Activated CD8-positive, alpha-beta T cell treated with anti-CD3 and anti-CD28 coated beads, Interleukin-2, amount 10 ng/mL, durations not matched to agents 7 days and 5 days (primary cell): ENCODE results near the gene KLHL40. TPM values are rescaled to one million over a fixed set of nuclear protein-coding genes. Genes with fewer than 3 reads are reported as not detected.

ENCODE experiments used
- ATAC-seq: fragments of 150-1000 bp; cut with Tn5 transposase; one replicate; pipeline ENCODE4 v1.10.0; 2021; ENCODE audit warnings: moderate library complexity
- CTCF ChIA-PET: fragments of 350-600 bp; sonication (Branson Sonifier 250); formaldehyde crosslinking; loops from one replicate; lab custom pipeline; 2021; ENCODE audit warnings: antibody characterized with exemption; lab: Charles Lee
- POLR2A ChIA-PET: fragments of 350-600 bp; sonication (Branson Sonifier 250); formaldehyde crosslinking; loops from one replicate; lab custom pipeline; 2021; ENCODE audit warnings: antibody characterized with exemption; lab: Charles Lee
- DNase-seq: peaks from one replicate; pipeline ENCODE4 v3.0.0-alpha.2; 2020
- H3K27ac Mint-ChIP-seq: one replicate; pipeline ENCODE4 v1.8.0; 2021; ENCODE audit warnings: mild to moderate bottlenecking, mixed read lengths
- H3K27me3 Mint-ChIP-seq: one replicate; pipeline ENCODE4 v1.8.0; 2021; ENCODE audit warnings: low read depth, mixed read lengths
- H3K36me3 Mint-ChIP-seq: one replicate; pipeline ENCODE4 v1.8.0; 2021; ENCODE audit warnings: low read depth, mixed read lengths
- H3K4me1 Mint-ChIP-seq: one replicate; pipeline ENCODE4 v1.8.0; 2021; ENCODE audit warnings: low read depth, mixed read lengths
- H3K4me3 Mint-ChIP-seq: one replicate; pipeline ENCODE4 v1.8.0; 2021; ENCODE audit warnings: mild to moderate bottlenecking, mixed read lengths
- H3K9me3 Mint-ChIP-seq: one replicate; pipeline ENCODE4 v1.8.0; 2022; ENCODE audit warnings: mixed read lengths; ENCODE audit not compliant: insufficient read depth
- total RNA-seq, 2 experiments: library from RNA; stranded (reverse); gene quantifications; one replicate each; pipeline ENCODE4 v1.2.3, GENCODE V29; 2021

KLHL40 gene
- total RNA-seq, 2 experiments from 2014 or later = not detected

DNA sequence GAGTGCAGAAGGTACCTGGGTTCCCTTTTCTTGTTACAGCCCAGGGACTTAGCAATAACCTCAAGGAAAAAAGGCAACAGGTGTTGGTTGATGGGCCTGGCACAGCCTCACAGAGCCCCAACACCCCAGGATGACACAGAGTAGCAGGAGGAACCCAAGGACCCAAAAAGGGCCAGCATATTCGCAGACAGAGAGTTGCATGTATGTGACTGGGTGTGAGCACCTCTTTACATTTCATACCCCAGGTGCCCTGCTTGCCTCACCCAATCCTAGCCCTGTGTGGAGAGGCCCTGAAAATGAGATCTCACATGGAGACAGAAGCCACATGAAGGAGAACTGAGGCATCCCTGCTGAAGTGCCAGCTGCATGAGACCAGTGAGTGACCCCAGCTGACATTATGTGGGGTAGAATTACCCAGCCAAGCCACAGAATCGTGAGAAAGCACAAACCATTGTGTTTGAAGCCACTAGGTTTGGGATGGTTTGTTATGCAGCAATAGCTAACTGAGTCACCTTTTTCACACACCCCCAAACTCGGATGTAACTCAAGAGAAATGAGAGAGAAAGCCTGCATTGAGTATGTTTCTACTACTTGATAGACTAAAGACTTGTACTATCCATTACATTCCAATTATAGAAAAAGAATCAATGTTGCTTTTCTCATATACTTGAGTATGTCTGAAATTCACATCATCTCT, 43.5 kb downstream of the KLHL40 start:
- CTCF ChIA-PET = no interaction called here

DNA sequence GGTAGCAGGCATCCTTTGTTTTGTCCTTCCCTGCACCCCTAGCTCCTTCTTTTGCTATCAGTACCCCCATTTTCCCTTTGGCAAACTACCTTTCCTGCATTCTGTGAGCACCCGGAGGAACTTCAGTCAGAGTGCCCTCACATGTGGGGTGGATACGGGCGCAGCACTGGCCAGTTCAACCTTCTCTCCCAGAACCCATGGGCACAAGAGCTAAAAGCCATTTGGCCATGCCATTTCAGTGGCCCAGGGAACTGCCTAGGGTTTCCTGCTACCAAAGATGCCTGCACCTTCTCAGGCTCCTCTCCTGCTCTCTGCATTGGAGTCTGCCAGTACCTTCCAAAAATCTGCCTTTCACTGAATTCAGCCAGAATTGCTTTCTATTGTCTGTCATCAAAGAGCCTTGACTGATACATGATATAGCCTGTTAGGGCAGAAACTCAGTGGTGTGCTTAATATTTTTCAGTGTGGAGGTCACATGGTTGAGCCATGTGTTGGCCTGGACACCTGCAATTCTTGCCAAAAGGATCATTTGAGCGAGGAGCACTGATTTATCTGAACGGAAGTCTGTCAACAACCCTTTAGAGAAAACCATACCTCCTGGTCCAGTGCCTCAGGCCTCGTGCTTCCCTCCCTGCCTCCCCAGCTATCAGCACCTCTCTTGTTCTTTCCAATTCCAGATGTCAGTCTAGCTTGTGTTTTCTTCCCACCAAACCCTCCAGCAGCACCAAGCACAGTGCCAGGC, 44.2 kb downstream of the KLHL40 start:
- Mint-ChIP-seq H3K27me3 (peaks cover 7% of the 10 kb centered on the region), H3K4me1 (no peaks in the 10 kb centered on the region), H3K36me3 (no peaks in the 10 kb centered on the region), H3K27ac (no peak overlapping the region), H3K9me3 (no peaks in the 10 kb centered on the region), H3K4me3 (no peak overlapping the region)
- no peak for DNase-seq
- ChIA-PET POLR2A (no interaction called here), CTCF (no interaction called here)
- ATAC-seq = no peak

More for the DNA sequence above, 43.5 kb downstream of the KLHL40 start:
- H3K27ac Mint-ChIP-seq = no peak overlapping the region
- ATAC-seq (no peak), DNase-seq (no peak)
- H3K27me3 Mint-ChIP-seq = peaks cover 11% of the 10 kb centered on the region
- H3K4me3 Mint-ChIP-seq = no peak overlapping the region
- H3K36me3 Mint-ChIP-seq = no peaks in the 10 kb centered on the region
- no peaks in the 10 kb centered on the region for H3K9me3 Mint-ChIP-seq
- POLR2A ChIA-PET = no interaction called here
- no peaks in the 10 kb centered on the region for H3K4me1 Mint-ChIP-seq

DNA sequence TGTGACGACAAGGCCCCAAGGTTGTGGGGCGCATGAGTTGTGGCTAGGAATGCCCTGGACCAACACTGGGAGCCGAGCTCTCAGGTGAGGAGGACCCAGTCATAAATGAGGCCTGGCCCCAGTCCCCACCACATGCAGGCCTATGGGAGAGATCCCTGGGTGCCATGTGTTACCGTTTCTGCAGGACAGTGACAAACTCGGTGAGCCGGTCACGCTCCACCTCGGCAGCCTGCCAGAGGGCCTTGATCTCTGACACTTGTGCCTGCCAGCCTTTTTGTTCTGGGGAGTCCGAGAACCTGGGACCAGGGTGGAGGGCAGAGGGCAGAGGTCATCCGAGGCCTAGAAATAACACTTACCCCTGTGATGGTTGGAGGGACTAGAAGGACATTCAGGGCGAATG, 45.0 kb downstream of the KLHL40 start:
- peaks cover 7% of the 10 kb centered on the region for H3K27me3 Mint-ChIP-seq
- H3K27ac Mint-ChIP-seq = no peak overlapping the region
- DNase-seq (no peak), ATAC-seq (no peak)
- H3K4me3 Mint-ChIP-seq = no peak overlapping the region
- ChIA-PET POLR2A (no interaction called here), CTCF (no interaction called here)
- no peaks in the 10 kb centered on the region for H3K4me1 Mint-ChIP-seq
- no peaks in the 10 kb centered on the region for H3K9me3 Mint-ChIP-seq
- H3K36me3 Mint-ChIP-seq = no peaks in the 10 kb centered on the region

DNA sequence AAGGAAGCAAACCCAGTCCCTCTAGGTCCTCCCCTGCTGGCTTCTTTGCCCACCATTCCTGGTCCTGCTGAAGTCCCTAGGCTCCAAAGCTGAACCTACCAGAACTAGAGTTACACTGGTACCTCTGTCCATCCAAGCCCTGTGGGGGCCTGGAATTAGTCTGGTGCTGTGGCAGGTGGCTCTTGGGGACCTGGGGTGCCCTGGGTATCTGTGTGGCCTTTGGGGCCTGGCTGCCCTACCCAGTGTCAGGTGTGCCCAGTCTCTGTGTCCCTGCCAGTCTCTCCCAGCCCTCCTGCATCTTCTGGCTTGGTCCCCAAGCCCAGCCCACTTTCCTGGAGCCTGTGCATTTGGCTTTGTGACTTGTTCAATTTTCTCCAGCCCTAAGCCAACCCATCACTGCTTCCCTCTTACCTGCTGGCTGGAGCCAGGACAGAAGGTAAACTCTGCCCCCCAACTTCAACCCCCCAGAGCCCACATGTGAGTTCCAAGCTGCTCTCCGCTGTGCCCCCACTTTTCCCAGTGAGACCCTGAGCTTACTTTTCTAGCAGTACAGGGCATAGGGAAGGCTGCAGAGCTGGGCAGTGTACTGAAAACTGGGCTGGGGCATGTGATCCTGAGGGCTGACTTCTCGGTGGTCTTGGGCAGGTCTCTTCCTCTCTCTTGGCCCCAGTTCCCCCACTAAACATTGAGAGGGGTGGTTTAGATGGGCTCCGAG, 45.5 kb downstream of the KLHL40 start:
- H3K36me3 Mint-ChIP-seq = no peaks in the 10 kb centered on the region
- ChIA-PET POLR2A (no interaction called here), CTCF (no interaction called here)
- DNase-seq (no peak), ATAC-seq (no peak)
- H3K27me3 Mint-ChIP-seq = peaks cover 7% of the 10 kb centered on the region
- no peak overlapping the region for H3K4me3 Mint-ChIP-seq
- no peaks in the 10 kb centered on the region for H3K4me1 Mint-ChIP-seq
- no peak overlapping the region for H3K27ac Mint-ChIP-seq
- no peaks in the 10 kb centered on the region for H3K9me3 Mint-ChIP-seq

DNA sequence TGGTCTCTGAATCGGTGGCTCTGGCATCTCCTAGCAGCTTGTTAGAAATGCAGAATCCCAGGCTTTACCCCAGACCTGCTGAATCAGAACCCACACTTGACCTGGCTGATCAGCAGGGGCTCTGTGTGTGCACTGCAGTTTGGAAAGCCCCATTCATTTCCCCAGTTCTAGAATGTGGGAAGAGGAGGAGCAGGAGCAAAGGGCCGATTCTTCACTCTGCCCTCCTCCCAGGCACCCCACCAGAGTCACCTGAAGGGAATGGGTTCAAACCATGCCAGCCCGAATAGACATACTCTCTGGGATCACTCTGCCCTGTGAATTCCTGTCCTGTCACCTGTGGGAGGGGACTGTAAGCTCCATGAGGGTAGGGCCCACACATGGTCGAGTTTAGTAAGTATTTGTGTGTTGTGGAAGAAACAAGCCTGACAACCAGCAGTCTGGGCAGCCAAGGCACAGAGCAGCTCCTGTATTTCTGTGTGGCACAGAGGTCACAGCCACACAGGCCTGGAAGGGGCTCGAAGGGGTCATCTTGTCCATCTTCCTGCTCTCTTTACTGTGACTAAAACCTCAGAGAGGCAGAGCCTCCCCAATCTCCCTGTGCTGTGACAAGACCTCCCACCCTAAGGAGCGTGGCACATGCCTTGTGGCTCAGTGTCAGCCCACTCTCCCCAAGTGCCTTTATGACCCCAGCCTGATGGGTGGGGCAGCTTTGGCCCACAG, 46.3 kb downstream of the KLHL40 start:
- H3K27ac Mint-ChIP-seq = no peak overlapping the region
- ATAC-seq (no peak), DNase-seq (no peak)
- no peak overlapping the region for H3K4me3 Mint-ChIP-seq
- ChIA-PET CTCF (no interaction called here), POLR2A (interaction anchor here (0.8 kb wide), 1 partner anchor 314 kb away, joined by 3 read pairs; no protein-coding TSS in a partner anchor)
- no peaks in the 10 kb centered on the region for H3K36me3 Mint-ChIP-seq
- no peaks in the 10 kb centered on the region for H3K4me1 Mint-ChIP-seq
- H3K9me3 Mint-ChIP-seq = no peaks in the 10 kb centered on the region
- H3K27me3 Mint-ChIP-seq = peaks cover 7% of the 10 kb centered on the region

DNA sequence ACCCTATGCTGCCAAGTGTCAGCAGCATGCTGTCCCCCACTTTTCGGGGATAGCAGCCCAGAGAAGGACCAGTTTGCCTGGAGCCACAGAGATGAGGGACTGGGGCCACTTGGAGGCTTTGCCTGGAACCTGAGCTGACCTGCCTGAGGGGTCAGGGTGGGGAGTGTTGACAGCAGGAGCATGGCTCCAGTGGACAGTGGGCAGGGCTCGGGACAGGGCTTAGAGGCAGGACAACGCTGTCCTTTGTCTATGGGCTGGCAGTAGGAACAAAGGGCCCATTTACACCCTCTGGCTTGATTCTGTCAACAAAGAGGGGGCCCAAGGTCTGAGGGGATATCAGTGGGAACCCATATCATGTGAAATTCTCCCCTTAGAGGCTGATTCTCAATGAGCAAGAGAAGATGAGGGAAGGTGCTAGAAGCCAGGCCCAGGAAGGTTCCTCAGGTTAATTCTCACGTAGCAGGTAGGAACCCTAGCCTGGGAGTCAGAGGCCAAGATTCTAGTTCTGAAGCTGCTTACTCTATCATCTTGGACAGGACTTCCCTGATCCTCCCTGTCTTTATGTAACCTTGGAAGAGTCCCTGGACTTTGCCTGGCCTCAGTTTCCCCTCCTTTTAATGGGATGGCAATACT, 47.0 kb downstream of the KLHL40 start:
- Mint-ChIP-seq H3K4me1 (no peaks in the 10 kb centered on the region), H3K4me3 (no peak overlapping the region), H3K9me3 (no peaks in the 10 kb centered on the region), H3K27ac (no peak overlapping the region), H3K36me3 (no peaks in the 10 kb centered on the region), H3K27me3 (peaks cover 7% of the 10 kb centered on the region)
- POLR2A ChIA-PET = interaction anchor here (0.6 to 0.8 kb wide), 2 partner anchors 177 to 315 kb away, joined by 3 to 4 read pairs; no protein-coding TSS in a partner anchor
- DNase-seq = no peak
- no peak for ATAC-seq
- CTCF ChIA-PET = interaction anchor here (1.3 kb wide), 1 partner anchor 33 kb away, joined by 3 read pairs; no protein-coding TSS in a partner anchor

DNA sequence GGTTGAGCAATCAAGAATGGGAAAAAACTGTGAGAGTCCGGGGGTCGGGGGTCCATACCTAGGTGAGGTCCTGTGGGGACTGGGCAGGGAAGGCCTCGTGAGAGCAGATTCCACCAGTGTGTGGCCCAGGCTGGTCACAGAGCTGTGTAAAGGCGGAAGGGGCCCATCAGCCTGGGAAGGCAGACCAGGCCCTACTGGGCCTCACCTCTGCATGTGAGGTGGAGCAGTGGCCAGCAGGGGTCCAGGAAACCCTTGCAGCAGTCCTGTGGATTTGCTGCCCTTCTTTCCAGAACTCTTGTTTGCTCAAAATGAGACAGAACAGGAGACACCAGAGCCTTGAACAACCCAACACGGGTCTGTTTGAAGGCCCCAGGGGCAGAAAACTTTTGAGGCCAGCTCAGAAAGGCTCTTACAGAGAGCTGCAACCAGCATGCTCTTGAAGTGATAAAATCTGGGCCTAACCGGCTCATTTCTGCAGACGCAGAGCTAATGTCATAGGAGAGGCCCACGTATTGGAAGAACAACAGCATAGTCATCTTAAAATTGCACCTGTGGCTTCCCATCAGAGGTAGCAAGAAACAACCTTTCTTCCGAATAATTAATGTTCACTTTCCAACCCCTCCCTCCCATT, 47.6 kb downstream of the KLHL40 start:
- DNase-seq = no peak
- H3K4me3 Mint-ChIP-seq = no peak overlapping the region
- no peaks in the 10 kb centered on the region for H3K36me3 Mint-ChIP-seq
- H3K27ac Mint-ChIP-seq = no peak overlapping the region
- CTCF ChIA-PET = interaction anchor here (1.3 kb wide), 1 partner anchor 34 kb away, joined by 3 read pairs; no protein-coding TSS in a partner anchor
- peaks cover 2% of the 10 kb centered on the region for H3K27me3 Mint-ChIP-seq
- no peak for ATAC-seq
- POLR2A ChIA-PET = interaction anchor here (0.6 kb wide), 1 partner anchor 178 kb away, joined by 4 read pairs; no protein-coding TSS in a partner anchor
- no peaks in the 10 kb centered on the region for H3K4me1 Mint-ChIP-seq
- no peaks in the 10 kb centered on the region for H3K9me3 Mint-ChIP-seq

DNA sequence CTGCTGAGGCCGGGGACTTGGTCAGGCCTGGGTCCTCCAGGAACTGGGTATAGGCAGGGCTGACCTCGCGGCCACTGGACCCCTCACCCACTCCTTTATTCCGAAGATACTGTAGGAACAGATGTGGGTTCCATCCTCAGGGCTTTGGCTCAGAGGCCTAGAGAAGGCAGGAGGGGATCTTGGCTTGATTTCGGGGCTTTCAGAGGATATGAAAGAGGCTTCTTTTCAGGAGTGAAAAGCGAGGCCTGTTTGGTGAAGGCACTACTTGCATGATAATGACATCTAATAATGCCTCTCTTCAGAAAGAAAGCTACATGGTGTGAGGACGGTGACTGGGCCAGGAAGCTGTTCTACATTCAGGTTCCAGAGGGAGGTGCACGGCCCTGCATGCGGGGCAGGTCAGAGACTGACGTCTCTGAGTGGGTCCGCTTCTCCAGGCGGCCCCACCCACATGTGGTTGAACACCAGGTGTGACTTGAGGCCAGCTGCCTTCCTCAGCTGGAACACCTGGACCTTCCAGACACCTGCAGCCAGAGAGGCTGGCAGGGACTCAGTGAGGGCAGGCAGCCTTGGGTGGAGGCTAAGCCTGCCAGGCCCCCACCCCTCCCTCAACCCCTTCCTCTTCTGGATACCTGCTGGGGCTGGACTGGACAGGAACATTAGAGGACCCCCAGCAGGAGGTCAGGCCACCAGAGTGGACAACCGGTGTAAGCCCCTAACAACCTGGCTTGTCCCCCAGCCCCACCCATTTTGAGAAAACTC, 48.3 kb downstream of the KLHL40 start:
- Mint-ChIP-seq H3K36me3 (no peaks in the 10 kb centered on the region), H3K27ac (no peak overlapping the region), H3K27me3 (no peaks in the 10 kb centered on the region), H3K9me3 (no peaks in the 10 kb centered on the region), H3K4me3 (no peak overlapping the region), H3K4me1 (no peaks in the 10 kb centered on the region)
- DNase-seq (no peak), ATAC-seq (no peak)
- ChIA-PET CTCF (interaction anchor here (1.3 kb wide), 1 partner anchor 34 kb away, joined by 3 read pairs; no protein-coding TSS in a partner anchor), POLR2A (no interaction called here)

DNA sequence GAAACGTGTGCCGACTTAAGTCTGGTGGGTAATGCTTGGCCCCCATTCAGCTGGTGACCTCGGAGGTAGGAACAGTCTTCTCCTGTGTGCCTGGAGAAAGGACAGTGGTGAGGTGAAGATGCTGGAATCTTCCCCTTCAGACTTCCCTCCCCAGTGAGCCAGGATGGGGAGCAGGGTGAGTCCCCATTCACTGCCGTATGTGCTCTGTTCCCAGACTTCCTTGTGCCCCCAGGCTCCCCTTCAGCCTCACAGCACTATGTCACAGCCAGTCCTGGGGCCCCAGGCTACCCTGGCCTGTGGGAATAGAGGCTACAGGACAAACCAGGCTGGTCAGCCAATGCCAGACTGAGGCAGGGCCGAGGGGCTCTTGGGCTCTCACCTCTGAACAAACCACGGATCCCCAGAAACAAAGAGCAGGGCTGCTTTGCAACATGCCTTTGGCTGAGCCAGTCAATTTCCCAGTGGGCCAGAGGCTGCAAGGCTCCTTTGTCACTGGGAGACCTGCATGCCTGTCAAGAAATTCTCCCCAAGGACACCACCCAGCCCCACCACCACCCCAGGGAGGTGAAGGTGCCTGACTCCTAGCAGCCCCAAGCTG, 49.0 kb downstream of the KLHL40 start:
- ATAC-seq (no peak), DNase-seq (no peak)
- Mint-ChIP-seq H3K4me3 (no peak overlapping the region), H3K27me3 (no peaks in the 10 kb centered on the region), H3K4me1 (no peaks in the 10 kb centered on the region), H3K9me3 (no peaks in the 10 kb centered on the region), H3K27ac (no peak overlapping the region), H3K36me3 (no peaks in the 10 kb centered on the region)
- POLR2A ChIA-PET = no interaction called here
- CTCF ChIA-PET = no interaction called here

DNA sequence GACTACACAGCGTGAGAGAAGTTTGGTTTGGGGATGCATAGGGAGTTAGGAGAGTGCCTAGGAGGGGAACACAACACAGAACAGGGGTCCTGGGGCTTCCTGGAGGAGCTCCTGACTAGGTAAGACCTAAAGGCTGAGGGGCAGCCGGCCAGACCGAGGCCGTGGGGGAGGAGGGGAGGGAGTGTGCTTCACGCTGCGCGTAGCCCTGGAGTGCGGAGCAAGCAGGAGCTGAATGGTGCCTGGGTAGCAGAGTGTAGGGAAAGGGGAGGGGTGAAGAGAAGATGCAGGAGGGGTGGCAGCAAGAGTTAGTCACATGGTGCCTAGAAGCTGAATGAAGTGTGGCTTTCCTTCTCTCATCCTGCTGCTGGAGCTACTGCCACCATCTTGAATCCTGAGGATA, 49.7 kb downstream of the KLHL40 start:
- H3K36me3 Mint-ChIP-seq = no peaks in the 10 kb centered on the region
- H3K4me3 Mint-ChIP-seq = no peak overlapping the region
- no peaks in the 10 kb centered on the region for H3K27me3 Mint-ChIP-seq
- DNase-seq (no peak), ATAC-seq (no peak)
- no peak overlapping the region for H3K27ac Mint-ChIP-seq
- no peaks in the 10 kb centered on the region for H3K4me1 Mint-ChIP-seq
- CTCF ChIA-PET = no interaction called here
- H3K9me3 Mint-ChIP-seq = no peaks in the 10 kb centered on the region
- POLR2A ChIA-PET = no interaction called here
